Measurements from ENCODE around the gene UBE3B. TPM values are rescaled to one million over a fixed set of nuclear protein-coding genes. Genes with fewer than 3 reads are reported as not detected.

The UBE3B gene
- total and polyA plus RNA-seq, 8 donors = 9.4 to 104 (median 22.2) TPM

DNA sequence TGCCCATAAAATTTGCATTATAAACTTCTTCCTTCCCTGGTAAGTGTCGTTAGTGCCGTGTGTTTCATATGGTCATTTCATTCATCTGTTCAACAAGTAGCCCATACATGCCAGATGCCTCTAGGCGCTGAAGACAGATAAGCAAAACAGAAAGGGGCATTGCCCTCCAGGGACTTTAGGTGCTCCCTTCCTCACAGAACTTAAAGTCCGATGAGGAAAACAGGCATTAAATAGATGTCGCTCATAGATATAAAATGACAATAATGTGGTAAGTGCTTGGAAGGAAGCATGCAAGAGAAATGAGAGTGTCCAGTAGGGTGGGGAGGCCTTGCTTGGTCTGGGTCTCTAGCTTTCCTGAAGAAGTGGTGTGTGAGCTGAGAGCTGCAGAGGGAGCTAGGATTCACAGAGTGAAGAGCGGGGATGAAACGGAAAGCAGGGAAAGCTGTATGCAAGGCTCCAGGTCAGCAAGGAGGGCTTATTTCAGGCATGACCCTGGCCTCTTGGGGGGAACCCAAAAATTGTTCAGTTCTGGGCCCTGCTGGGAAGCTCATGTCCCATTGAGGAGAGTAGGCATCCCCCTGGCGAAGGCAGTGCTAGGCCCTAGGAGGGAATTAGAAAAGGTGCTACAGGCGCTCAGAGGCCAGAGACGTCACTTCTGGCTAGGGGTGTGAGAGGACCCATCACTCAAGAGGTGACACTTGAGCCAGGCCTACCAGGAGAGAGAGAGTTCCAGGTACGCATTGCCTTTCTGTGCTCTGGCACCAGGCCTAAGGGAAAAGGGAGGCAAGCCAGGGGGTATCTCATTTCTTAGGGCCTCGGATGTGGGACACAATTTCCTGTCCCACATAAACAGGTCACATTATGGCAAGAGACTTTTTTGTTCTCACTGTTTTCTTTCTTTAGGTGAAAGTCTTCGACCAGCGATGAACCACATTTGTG lies 11.9 kb downstream of the UBE3B start:
- H3K27me3 ChIP-seq = no peaks in the 10 kb centered on the region
- no peak for DNase-seq
- no peaks in the 10 kb centered on the region for H3K4me1 ChIP-seq
- TF ChIP-seq POLR2A (IDR thresholded peaks at IDR 0.05) (no peak), CTCF (IDR thresholded peaks at IDR 0.05) (no peak), EP300 (IDR thresholded peaks at IDR 0.05) (no peak), POLR2AphosphoS5 (IDR thresholded peaks at IDR 0.05) (no peak)
- H3K36me3 ChIP-seq = peaks cover 75 to 100% (median 100%) of the 10 kb centered on the region in 4 donors
- no peak overlapping the region for H3K4me3 ChIP-seq
- intact Hi-C loops (cut with DNase I; ENCODE audit: low total_unique reads) = loop anchor here (10.0 kb wide), 1 partner anchor 64 kb away; no protein-coding TSS in a partner anchor
- H3K27ac ChIP-seq = no peak overlapping the region
- WGBS, 5 donors = 92 to 96% (median 95%) methylated on average over 14 of the region's 14 CpGs
- no peaks in the 10 kb centered on the region for H3K9me3 ChIP-seq

- Histone ChIP-seq H3K27ac (no peak overlapping the region), H3K4me3 (no peak overlapping the region), H3K4me1 (no peaks in the 10 kb centered on the region), H3K36me3 (peaks cover 75 to 100% (median 100%) of the 10 kb centered on the region in 4 donors), H3K9me3 (no peaks in the 10 kb centered on the region), H3K27me3 (no peaks in the 10 kb centered on the region)
- no peak for DNase-seq
- TF ChIP-seq POLR2AphosphoS5 (IDR thresholded peaks at IDR 0.05) (no peak), CTCF (IDR thresholded peaks at IDR 0.05) (no peak), EP300 (IDR thresholded peaks at IDR 0.05) (no peak), POLR2A (IDR thresholded peaks at IDR 0.05) (no peak)
- intact Hi-C loops (cut with DNase I; ENCODE audit: low total_unique reads) = loop anchor here (10.0 kb wide), 1 partner anchor 65 kb away; no protein-coding TSS in a partner anchor
- WGBS, 5 donors = 79 to 93% (median 85%) methylated on average over 1 of the region's 1 CpG
Observed at GRCh38 chr12:109489955-109490565, 12.6 kb downstream of the UBE3B start.

- intact Hi-C loops (cut with DNase I; ENCODE audit: low total_unique reads) = no loop called here
- TF ChIP-seq POLR2AphosphoS5 (IDR thresholded peaks at IDR 0.05) (no peak), POLR2A (IDR thresholded peaks at IDR 0.05) (no peak)
- Histone ChIP-seq H3K4me1 (no peaks in the 10 kb centered on the region), H3K36me3 (peaks cover 66 to 100% (median 100%) of the 10 kb centered on the region in 4 donors), H3K27ac (no peak overlapping the region), H3K27me3 (no peaks in the 10 kb centered on the region), H3K4me3 (no peak overlapping the region), H3K9me3 (no peaks in the 10 kb centered on the region)
- 93 to 98% (median 96%) methylated on average over 2 to 4 of the region's 4 CpGs for WGBS, 5 donors
- no peak for DNase-seq
Observed at GRCh38 chr12:109491671-109492070, 14.2 kb downstream of the UBE3B start.

GRCh38 chr12:109492371-109492770 lies 14.9 kb downstream of the UBE3B start:
- TF ChIP-seq CTCF (IDR thresholded peaks at IDR 0.05) (no peak), EP300 (IDR thresholded peaks at IDR 0.05) (no peak), POLR2A (IDR thresholded peaks at IDR 0.05) (no peak), POLR2AphosphoS5 (IDR thresholded peaks at IDR 0.05) (no peak)
- no peak overlapping the region for H3K27ac ChIP-seq
- WGBS, 5 donors = 80 to 91% (median 83%) methylated on average over 5 of the region's 5 CpGs
- H3K4me1 ChIP-seq = no peaks in the 10 kb centered on the region
- no peaks in the 10 kb centered on the region for H3K9me3 ChIP-seq
- intact Hi-C loops (cut with DNase I; ENCODE audit: low total_unique reads) = no loop called here
- peak in 1 of 2 donors; percentile 28 for DNase-seq
- H3K27me3 ChIP-seq = no peaks in the 10 kb centered on the region
- no peak overlapping the region for H3K4me3 ChIP-seq
- peaks cover 59 to 100% (median 98%) of the 10 kb centered on the region in 4 donors for H3K36me3 ChIP-seq

Data from stomach (tissue), 9 donors.